K562 (cell line): ENCODE results near the gene RXRB. TPM values are rescaled to one million over a fixed set of nuclear protein-coding genes. Genes with fewer than 3 reads are reported as not detected.

ENCODE experiments used
- BCL6 ChIP-seq: fragments of 250-450 bp; sonication (Bioruptor Pico); IDR thresholded peaks from 2 replicates; pipeline ENCODE4 v1.4.0; 2020
- CREBBP ChIP-seq: IDR thresholded peaks from one replicate; pipeline ENCODE4 v1.6.1; 2012; ENCODE audit warnings: low read depth, mild to moderate bottlenecking, control low read depth, inconsistent platforms, low read length
- EGR1 ChIP-seq: fragments of 450-650 bp; conservative IDR thresholded peaks from 2 replicates; pipeline ENCODE4 v1.6.1; 2017; ENCODE audit warnings: mild to moderate bottlenecking
- ELF4 ChIP-seq: fragments of 450-650 bp; formaldehyde crosslinking; IDR thresholded peaks from 2 replicates; pipeline ENCODE4 v1.4.0; 2022; ENCODE audit warnings: missing genetic modification characterization
- KLF16 ChIP-seq: IDR thresholded peaks from 2 replicates; pipeline ENCODE4 v1.6.1; 2016; ENCODE audit warnings: antibody characterized with exemption
- NEUROD1 ChIP-seq: fragments of 150-350 bp; IDR thresholded peaks from 2 replicates; pipeline ENCODE4 v1.6.1; 2014; ENCODE audit warnings: borderline replicate concordance, low read length, low read depth; ENCODE audit not compliant: partially characterized antibody
- NFYB ChIP-seq: IDR thresholded peaks from 2 replicates; pipeline ENCODE4 v1.6.1; 2011; ENCODE audit warnings: mild to moderate bottlenecking, moderate library complexity; ENCODE audit not compliant: insufficient read length; ENCODE audit errors: extremely low read depth
- NR3C1 ChIP-seq: sonication (generic); formaldehyde crosslinking; IDR thresholded peaks from 2 replicates; pipeline ENCODE4 v1.8.1; 2022; ENCODE audit warnings: missing genetic modification reagents
- POLR2A ChIP-seq: fragments of 450-650 bp; conservative IDR thresholded peaks from 2 replicates; pipeline ENCODE4 v1.6.1; 2016
- SMAD4 ChIP-seq: fragments of 250-450 bp; sonication (Bioruptor Pico); conservative IDR thresholded peaks from 2 replicates; pipeline ENCODE4 v1.8.0; 2021; ENCODE audit warnings: inconsistent platforms, mild to moderate bottlenecking, moderate library complexity
- SMC3 ChIP-seq: conservative IDR thresholded peaks from 2 replicates; pipeline ENCODE4 v1.6.1; 2011; ENCODE audit warnings: low read depth, low read length, improper control_type of control experiment; ENCODE audit not compliant: insufficient read depth
- SNIP1 ChIP-seq: fragments of 450-650 bp; IDR thresholded peaks from 2 replicates; pipeline ENCODE4 v1.7.1; 2017; ENCODE audit warnings: low read depth, mild to moderate bottlenecking
- TRIM28 ChIP-seq: fragments of 450-650 bp; IDR thresholded peaks from 2 replicates; pipeline ENCODE4 v1.6.1; 2017
- ZNF232 ChIP-seq: sonication (generic); formaldehyde crosslinking; IDR thresholded peaks from 2 replicates; pipeline ENCODE4 v1.8.0; 2022; ENCODE audit warnings: mild to moderate bottlenecking, missing genetic modification reagents
- ZNF3 ChIP-seq: fragments of 250-450 bp; sonication (Bioruptor Pico); IDR thresholded peaks from 2 replicates; pipeline ENCODE4 v1.5.0; 2021; ENCODE audit warnings: mild to moderate bottlenecking, moderate library complexity
- polyA plus RNA-seq, 8 experiments: library from polyadenylated mRNA; depleted of rRNA in 4 of 8; stranded (reverse) in 5 of 8; unstranded in 3 of 8; fragments of >200 nt; fragmentation: Nextera tagmentation in 2 of 8; fragmentation: Illumina TruSeq in 1 of 8; extraction: Ambion mirVana in 2 of 8; extraction: Trizol in 1 of 8; gene quantifications; 2 replicates each; pipeline versions ENCODE4 v1.2.1 to v1.2.3, GENCODE V29; 2011 to 2014; ENCODE audit warnings: inconsistent platforms in 1 of 8, missing spikeins in 1 of 8
- total RNA-seq, 7 experiments: library from RNA; depleted of rRNA in 6 of 7; stranded (reverse); fragments of >200 nt in 6 of 7; fragmentation: Illumina TruSeq in 2 of 7; extraction: Trizol in 2 of 7; gene quantifications; 2 replicates each; pipeline versions ENCODE4 v1.2.1 to v1.2.3, GENCODE V29; 2011 to 2021; ENCODE audit warnings: low replicate concordance in 1 of 7
- TF ChIP-seq, protein P1 (sequence below), 2 experiments: fragments of 450-650 bp; conservative IDR thresholded peaks; 2 replicates each; pipeline ENCODE4 v1.6.1; 2017; ENCODE audit warnings: mild to moderate bottlenecking in 2 of 2, moderate library complexity in 2 of 2
- TF ChIP-seq, protein P2 (sequence below), 2 experiments: fragments of 450-650 bp; formaldehyde crosslinking in 1 of 2; IDR thresholded peaks; 2 replicates each; pipeline versions ENCODE4 v1.4.0 to v1.6.1; 2014 to 2020; ENCODE audit warnings: mild to moderate bottlenecking in 2 of 2, borderline replicate concordance in 1 of 2, low read depth in 1 of 2

Gene RXRB
- total and polyA plus RNA-seq, 9 of the 15 experiments (the other 6 are each of a cell fraction or from before 2014, with no cell fraction given) = 0.76 to 35.5 (median 18.4) TPM

DNA sequence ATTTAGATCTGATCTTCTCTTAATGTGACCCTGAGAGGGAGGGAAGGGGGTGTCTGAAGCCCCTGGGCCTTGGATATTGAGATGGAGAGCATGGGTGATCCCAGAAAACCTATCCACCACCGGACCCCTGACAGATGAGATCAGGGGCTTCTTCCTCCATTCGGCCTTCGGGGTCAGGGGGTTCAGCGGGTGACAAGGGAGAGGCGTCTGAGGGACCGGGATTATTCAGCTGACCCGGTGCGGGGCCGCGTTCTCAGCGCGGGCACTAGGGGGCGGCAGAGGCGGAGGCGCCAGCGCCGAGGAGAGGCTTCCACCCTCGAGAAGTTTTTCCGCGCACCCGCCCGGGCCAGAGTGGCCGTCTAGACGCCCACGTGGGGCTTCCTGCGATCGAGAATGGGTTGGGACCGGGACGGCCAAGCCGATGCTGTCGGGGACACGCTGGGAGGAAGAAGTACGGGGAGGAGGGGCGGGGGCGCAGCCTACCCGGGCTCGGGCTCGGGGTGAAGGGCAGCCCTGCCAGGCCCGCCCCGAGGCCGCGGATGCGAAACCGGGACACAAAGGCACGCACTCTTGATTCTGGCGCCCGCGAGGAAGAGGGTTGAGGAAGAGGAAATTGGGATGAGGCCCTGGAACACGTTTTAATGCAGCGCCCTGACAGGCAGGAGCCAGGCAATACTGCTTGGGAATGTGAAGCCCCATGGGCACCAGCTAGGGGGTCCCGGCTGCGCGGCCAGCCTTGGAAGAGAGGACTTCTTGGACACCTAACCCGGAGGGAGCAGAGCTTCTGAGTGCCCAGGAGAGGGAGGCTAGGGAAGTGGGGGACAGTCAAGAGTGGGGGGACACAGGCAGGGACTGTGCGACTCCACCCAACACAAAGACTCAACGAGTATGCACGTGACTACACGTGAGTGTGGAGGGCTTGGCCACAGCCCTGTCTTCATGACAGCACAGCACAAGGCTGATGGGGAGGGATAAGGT, 38.8 kb downstream of the RXRB start (continued):
- TF ChIP-seq, protein P1, sequence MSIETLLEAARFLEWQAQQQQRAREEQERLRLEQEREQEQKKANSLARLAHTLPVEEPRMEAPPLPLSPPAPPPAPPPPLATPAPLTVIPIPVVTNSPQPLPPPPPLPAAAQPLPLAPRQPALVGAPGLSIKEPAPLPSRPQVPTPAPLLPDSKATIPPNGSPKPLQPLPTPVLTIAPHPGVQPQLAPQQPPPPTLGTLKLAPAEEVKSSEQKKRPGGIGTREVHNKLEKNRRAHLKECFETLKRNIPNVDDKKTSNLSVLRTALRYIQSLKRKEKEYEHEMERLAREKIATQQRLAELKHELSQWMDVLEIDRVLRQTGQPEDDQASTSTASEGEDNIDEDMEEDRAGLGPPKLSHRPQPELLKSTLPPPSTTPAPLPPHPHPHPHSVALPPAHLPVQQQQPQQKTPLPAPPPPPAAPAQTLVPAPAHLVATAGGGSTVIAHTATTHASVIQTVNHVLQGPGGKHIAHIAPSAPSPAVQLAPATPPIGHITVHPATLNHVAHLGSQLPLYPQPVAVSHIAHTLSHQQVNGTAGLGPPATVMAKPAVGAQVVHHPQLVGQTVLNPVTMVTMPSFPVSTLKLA (conservative IDR thresholded peaks at IDR 0.05) = peak in 1 of 2 experiments; percentile 62; a peak in 3 of 4 replicates
- TF ChIP-seq TRIM28 (0 out of 2 replicates have a peak, but pooled peaks have one; percentile 33), BCL6 (CRISPR knock-in tag) (no peak), SNIP1 (no peak), NEUROD1 (peak; percentile 33), SMAD4 (CRISPR knock-in tag) (peak; percentile 95), CREBBP (no peak), KLF16 (peak; percentile 55; the same call in 1 of the 2 replicates), SMC3 (peak; percentile 74; the same call in 1 of the 2 replicates), ZNF232 (CRISPR knock-in tag) (0 out of 2 replicates have a peak, but pooled peaks have one; percentile 42), NR3C1 (CRISPR knock-in tag) (no peak), EGR1 (peak; percentile 83), NFYB (no peak), POLR2A (0 out of 2 replicates have a peak, but pooled peaks have one; percentile 32), ELF4 (CRISPR knock-in tag) (no peak), ZNF3 (CRISPR knock-in tag) (no peak)
- TF ChIP-seq, protein P2, sequence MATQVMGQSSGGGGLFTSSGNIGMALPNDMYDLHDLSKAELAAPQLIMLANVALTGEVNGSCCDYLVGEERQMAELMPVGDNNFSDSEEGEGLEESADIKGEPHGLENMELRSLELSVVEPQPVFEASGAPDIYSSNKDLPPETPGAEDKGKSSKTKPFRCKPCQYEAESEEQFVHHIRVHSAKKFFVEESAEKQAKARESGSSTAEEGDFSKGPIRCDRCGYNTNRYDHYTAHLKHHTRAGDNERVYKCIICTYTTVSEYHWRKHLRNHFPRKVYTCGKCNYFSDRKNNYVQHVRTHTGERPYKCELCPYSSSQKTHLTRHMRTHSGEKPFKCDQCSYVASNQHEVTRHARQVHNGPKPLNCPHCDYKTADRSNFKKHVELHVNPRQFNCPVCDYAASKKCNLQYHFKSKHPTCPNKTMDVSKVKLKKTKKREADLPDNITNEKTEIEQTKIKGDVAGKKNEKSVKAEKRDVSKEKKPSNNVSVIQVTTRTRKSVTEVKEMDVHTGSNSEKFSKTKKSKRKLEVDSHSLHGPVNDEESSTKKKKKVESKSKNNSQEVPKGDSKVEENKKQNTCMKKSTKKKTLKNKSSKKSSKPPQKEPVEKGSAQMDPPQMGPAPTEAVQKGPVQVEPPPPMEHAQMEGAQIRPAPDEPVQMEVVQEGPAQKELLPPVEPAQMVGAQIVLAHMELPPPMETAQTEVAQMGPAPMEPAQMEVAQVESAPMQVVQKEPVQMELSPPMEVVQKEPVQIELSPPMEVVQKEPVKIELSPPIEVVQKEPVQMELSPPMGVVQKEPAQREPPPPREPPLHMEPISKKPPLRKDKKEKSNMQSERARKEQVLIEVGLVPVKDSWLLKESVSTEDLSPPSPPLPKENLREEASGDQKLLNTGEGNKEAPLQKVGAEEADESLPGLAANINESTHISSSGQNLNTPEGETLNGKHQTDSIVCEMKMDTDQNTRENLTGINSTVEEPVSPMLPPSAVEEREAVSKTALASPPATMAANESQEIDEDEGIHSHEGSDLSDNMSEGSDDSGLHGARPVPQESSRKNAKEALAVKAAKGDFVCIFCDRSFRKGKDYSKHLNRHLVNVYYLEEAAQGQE (IDR thresholded peaks at IDR 0.05; ENCODE audit: borderline replicate concordance) = peak; percentile 66; the same call in 1 of the 2 replicates
- TF ChIP-seq, protein P2 (CRISPR knock-in tag; IDR thresholded peaks at IDR 0.05; ENCODE audit: low read depth) = no peak
